Smooth muscle cell (in vitro differentiated cells): ENCODE data around the gene EXOC8. TPM values are rescaled to one million over a fixed set of nuclear protein-coding genes. Genes with fewer than 3 reads are reported as not detected.
A peak's percentile ranks its signal among the peaks of the same experiment; 100 is the strongest.

ENCODE experiments used
- DNase-seq: peaks from one replicate; lab custom pipeline; 2025; ENCODE audit not compliant: unreplicated experiment; lab: John Stamatoyannopoulos, UW
- H2AFZ ChIP-seq: fragments of 200-600 bp; sonication (generic); 2 replicates; pipeline ENCODE4 v1.6.0; 2016; ENCODE audit warnings: antibody characterized with exemption, low read depth, mild to moderate bottlenecking
- H3F3A ChIP-seq: fragments of 200-600 bp; sonication (generic); 2 replicates; pipeline ENCODE4 v1.6.0; 2017; ENCODE audit warnings: antibody characterized with exemption, low read depth
- H3K27ac ChIP-seq: fragments of 200-600 bp; sonication (generic); 2 replicates; pipeline ENCODE4 v1.5.1; 2016; ENCODE audit warnings: low read depth, mild to moderate bottlenecking
- H3K27me3 ChIP-seq: fragments of 200-600 bp; sonication (generic); 2 replicates; pipeline ENCODE4 v1.6.1; 2016; ENCODE audit warnings: low read depth, mild to moderate bottlenecking
- H3K36me3 ChIP-seq: fragments of 200-600 bp; sonication (generic); 2 replicates; pipeline ENCODE4 v1.5.1; 2016; ENCODE audit warnings: low read depth
- H3K4me1 ChIP-seq: fragments of 200-600 bp; sonication (generic); 2 replicates; pipeline ENCODE4 v1.5.1; 2016; ENCODE audit warnings: low read depth
- H3K4me2 ChIP-seq: fragments of 200-600 bp; sonication (generic); 2 replicates; pipeline ENCODE4 v1.6.0; 2016; ENCODE audit warnings: mild to moderate bottlenecking
- H3K4me3 ChIP-seq: fragments of 200-600 bp; sonication (generic); 2 replicates; pipeline ENCODE4 v1.5.1; 2016; ENCODE audit warnings: mild to moderate bottlenecking
- H3K79me2 ChIP-seq: fragments of 200-600 bp; sonication (generic); 2 replicates; pipeline ENCODE4 v1.6.0; 2016; ENCODE audit warnings: low read depth, mild to moderate bottlenecking
- H3K9ac ChIP-seq: fragments of 200-600 bp; sonication (generic); 2 replicates; pipeline ENCODE4 v1.6.0; 2016; ENCODE audit warnings: low read depth
- H3K9me3 ChIP-seq: fragments of 200-600 bp; sonication (generic); replicated peaks from 2 replicates; pipeline ENCODE4 v1.5.1; 2016; ENCODE audit warnings: low read depth
- H4K20me1 ChIP-seq: fragments of 200-600 bp; sonication (generic); 2 replicates; pipeline ENCODE4 v1.6.0; 2016; ENCODE audit warnings: low read depth
- CTCF ChIP-seq: fragments of 200-600 bp; sonication (generic); IDR thresholded peaks from 2 replicates; pipeline ENCODE4 v1.5.1; 2017; ENCODE audit warnings: borderline replicate concordance, mild to moderate bottlenecking, antibody characterized with exemption; ENCODE audit not compliant: insufficient read depth, poor library complexity, severe bottlenecking
- WGBS: methylation state at CpG from one replicate; pipeline ENCODE4 v1.1.7; 2016; ENCODE audit warnings: low lambda C conversion rate; 5-methylcytosine and 5-hydroxymethylcytosine counted together
- polyA plus RNA-seq: library from polyadenylated mRNA; unstranded; fragments of >200 nt; fragmentation: Nextera tagmentation; extraction: Ambion mirVana; gene quantifications from 2 replicates; pipeline ENCODE4 v1.2.1, GENCODE V29; 2016
- total RNA-seq: library from RNA; depleted of rRNA; stranded (reverse); fragments of >200 nt; gene quantifications from 2 replicates; pipeline ENCODE4 v1.2.3, GENCODE V29; 2014

The EXOC8 gene
- total and polyA plus RNA-seq, 2 experiments from 2014 or later, result 4.2 to 15.6 TPM

GRCh38 chr1:231315887-231316286 is 21.8 kb downstream of the EXOC8 start:
- Histone ChIP-seq H3K4me2 (no peak overlapping the region), H3K9ac (no peak overlapping the region), H3K4me3 (no peak overlapping the region), H3K36me3 (no peaks in the 10 kb centered on the region), H3K4me1 (no peaks in the 10 kb centered on the region), H3F3A (no peaks in the 10 kb centered on the region), H2AFZ (no peak overlapping the region), H3K9me3 (no peaks in the 10 kb centered on the region), H3K79me2 (no peaks in the 10 kb centered on the region), H3K27me3 (no peaks in the 10 kb centered on the region), H4K20me1 (no peaks in the 10 kb centered on the region), H3K27ac (no peak overlapping the region)
- peak; percentile 41 for TF ChIP-seq CTCF
- DNase-seq, result no peak
- WGBS, result 35% methylated on average over 11 of the region's 11 CpGs

- Histone ChIP-seq H3K27ac (no peak overlapping the region), H3K4me2 (no peak overlapping the region), H3K9ac (no peak overlapping the region), H3K4me1 (no peaks in the 10 kb centered on the region), H4K20me1 (no peaks in the 10 kb centered on the region), H3K27me3 (no peaks in the 10 kb centered on the region), H3K4me3 (no peak overlapping the region), H3F3A (no peaks in the 10 kb centered on the region), H3K36me3 (no peaks in the 10 kb centered on the region), H3K9me3 (no peaks in the 10 kb centered on the region), H3K79me2 (no peaks in the 10 kb centered on the region), H2AFZ (no peak overlapping the region)
- DNase-seq, result no peak
- no peak for TF ChIP-seq CTCF
- 91% methylated on average over 4 of the region's 4 CpGs for WGBS
Observed at GRCh38 chr1:231313661-231314060, 24.0 kb downstream of the EXOC8 start.

GRCh38 chr1:231312432-231312788 is 25.2 kb downstream of the EXOC8 start:
- Histone ChIP-seq H3K4me3 (no peak overlapping the region), H2AFZ (no peak overlapping the region), H3K27me3 (no peaks in the 10 kb centered on the region), H3K4me1 (no peaks in the 10 kb centered on the region), H3K36me3 (no peaks in the 10 kb centered on the region), H3K9me3 (no peaks in the 10 kb centered on the region), H3K9ac (no peak overlapping the region), H4K20me1 (no peaks in the 10 kb centered on the region), H3F3A (no peaks in the 10 kb centered on the region), H3K4me2 (no peak overlapping the region), H3K27ac (no peak overlapping the region), H3K79me2 (no peaks in the 10 kb centered on the region)
- 91% methylated on average over 5 of the region's 5 CpGs for WGBS
- no peak for DNase-seq
- no peak for TF ChIP-seq CTCF

- WGBS, result 84% methylated on average over 8 of the region's 8 CpGs
- no peak overlapping the region for H3K4me3 ChIP-seq
- no peak overlapping the region for H3K27ac ChIP-seq
- H2AFZ ChIP-seq, result no peak overlapping the region
- H3F3A ChIP-seq, result no peaks in the 10 kb centered on the region
- no peak for DNase-seq
- no peak for TF ChIP-seq CTCF
- H3K27me3 ChIP-seq, result no peaks in the 10 kb centered on the region
- H3K9ac ChIP-seq, result no peak overlapping the region
- no peaks in the 10 kb centered on the region for H3K36me3 ChIP-seq
- no peaks in the 10 kb centered on the region for H3K9me3 ChIP-seq
- H3K4me1 ChIP-seq, result no peaks in the 10 kb centered on the region
- H4K20me1 ChIP-seq, result no peaks in the 10 kb centered on the region
- no peaks in the 10 kb centered on the region for H3K79me2 ChIP-seq
- H3K4me2 ChIP-seq, result no peak overlapping the region
Observed at GRCh38 chr1:231311720-231312431, 25.8 kb downstream of the EXOC8 start.
